Smooth muscle cell (in vitro differentiated cells): ENCODE results near the gene SH3YL1. TPM values are rescaled to one million over a fixed set of nuclear protein-coding genes. Genes with fewer than 3 reads are reported as not detected.

Experiments used
- DNase-seq: peaks from one replicate; lab custom pipeline; 2025; ENCODE audit not compliant: unreplicated experiment; lab: John Stamatoyannopoulos, UW
- H2AFZ ChIP-seq: fragments of 200-600 bp; sonication (generic); 2 replicates; pipeline ENCODE4 v1.6.0; 2016; ENCODE audit warnings: antibody characterized with exemption, low read depth, mild to moderate bottlenecking
- H3F3A ChIP-seq: fragments of 200-600 bp; sonication (generic); 2 replicates; pipeline ENCODE4 v1.6.0; 2017; ENCODE audit warnings: antibody characterized with exemption, low read depth
- H3K27ac ChIP-seq: fragments of 200-600 bp; sonication (generic); 2 replicates; pipeline ENCODE4 v1.5.1; 2016; ENCODE audit warnings: low read depth, mild to moderate bottlenecking
- H3K27me3 ChIP-seq: fragments of 200-600 bp; sonication (generic); 2 replicates; pipeline ENCODE4 v1.6.1; 2016; ENCODE audit warnings: low read depth, mild to moderate bottlenecking
- H3K36me3 ChIP-seq: fragments of 200-600 bp; sonication (generic); 2 replicates; pipeline ENCODE4 v1.5.1; 2016; ENCODE audit warnings: low read depth
- H3K4me1 ChIP-seq: fragments of 200-600 bp; sonication (generic); 2 replicates; pipeline ENCODE4 v1.5.1; 2016; ENCODE audit warnings: low read depth
- H3K4me2 ChIP-seq: fragments of 200-600 bp; sonication (generic); 2 replicates; pipeline ENCODE4 v1.6.0; 2016; ENCODE audit warnings: mild to moderate bottlenecking
- H3K4me3 ChIP-seq: fragments of 200-600 bp; sonication (generic); 2 replicates; pipeline ENCODE4 v1.5.1; 2016; ENCODE audit warnings: mild to moderate bottlenecking
- H3K79me2 ChIP-seq: fragments of 200-600 bp; sonication (generic); 2 replicates; pipeline ENCODE4 v1.6.0; 2016; ENCODE audit warnings: low read depth, mild to moderate bottlenecking
- H3K9ac ChIP-seq: fragments of 200-600 bp; sonication (generic); 2 replicates; pipeline ENCODE4 v1.6.0; 2016; ENCODE audit warnings: low read depth
- H3K9me3 ChIP-seq: fragments of 200-600 bp; sonication (generic); replicated peaks from 2 replicates; pipeline ENCODE4 v1.5.1; 2016; ENCODE audit warnings: low read depth
- H4K20me1 ChIP-seq: fragments of 200-600 bp; sonication (generic); 2 replicates; pipeline ENCODE4 v1.6.0; 2016; ENCODE audit warnings: low read depth
- WGBS: methylation state at CpG from one replicate; pipeline ENCODE4 v1.1.7; 2016; ENCODE audit warnings: low lambda C conversion rate; 5-methylcytosine and 5-hydroxymethylcytosine counted together
- polyA plus RNA-seq: library from polyadenylated mRNA; unstranded; fragments of >200 nt; fragmentation: Nextera tagmentation; extraction: Ambion mirVana; gene quantifications from 2 replicates; pipeline ENCODE4 v1.2.1, GENCODE V29; 2016
- total RNA-seq: library from RNA; depleted of rRNA; stranded (reverse); fragments of >200 nt; gene quantifications from 2 replicates; pipeline ENCODE4 v1.2.3, GENCODE V29; 2014
- TF ChIP-seq, protein P1 (sequence below): fragments of 200-600 bp; sonication (generic); IDR thresholded peaks from 2 replicates; pipeline ENCODE4 v1.5.1; 2017; ENCODE audit warnings: borderline replicate concordance, mild to moderate bottlenecking, antibody characterized with exemption; ENCODE audit not compliant: insufficient read depth, poor library complexity, severe bottlenecking

Gene SH3YL1
- total and polyA plus RNA-seq, 2 experiments from 2014 or later = 12.1 to 42.8 TPM

DNA sequence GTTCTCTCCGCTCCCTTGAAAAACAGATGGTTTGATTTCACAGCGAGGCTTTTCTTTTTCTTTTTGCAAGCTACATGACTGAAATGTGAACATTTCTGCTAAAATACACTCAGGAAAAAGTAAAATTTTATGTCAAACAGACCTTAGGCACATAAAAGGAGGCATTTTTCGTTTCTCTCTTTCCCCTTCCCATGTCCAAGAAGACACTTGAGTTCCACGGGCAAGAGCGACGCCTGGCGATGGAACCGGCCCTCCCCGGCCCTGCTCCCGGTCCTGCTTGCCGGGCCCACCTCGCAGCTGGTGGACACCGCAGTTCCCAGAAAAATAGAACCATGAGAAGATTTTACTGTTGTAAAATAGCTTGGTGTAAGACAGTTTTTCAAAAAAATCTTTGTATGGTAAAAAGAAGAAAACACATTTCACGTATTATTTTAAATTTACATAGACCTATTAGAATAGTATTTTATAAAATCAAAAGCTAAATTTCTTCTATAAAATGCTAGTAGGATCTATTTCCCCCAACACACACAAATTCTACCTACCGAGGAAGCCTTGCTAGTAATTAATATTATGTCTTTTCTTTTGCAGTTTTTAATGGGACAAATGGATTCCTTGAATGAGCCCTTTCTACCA, 26.4 kb upstream of the SH3YL1 start:
- H3K9ac ChIP-seq = no peak overlapping the region
- peaks cover 70% of the 10 kb centered on the region for H3K27me3 ChIP-seq
- TF ChIP-seq, protein P1, sequence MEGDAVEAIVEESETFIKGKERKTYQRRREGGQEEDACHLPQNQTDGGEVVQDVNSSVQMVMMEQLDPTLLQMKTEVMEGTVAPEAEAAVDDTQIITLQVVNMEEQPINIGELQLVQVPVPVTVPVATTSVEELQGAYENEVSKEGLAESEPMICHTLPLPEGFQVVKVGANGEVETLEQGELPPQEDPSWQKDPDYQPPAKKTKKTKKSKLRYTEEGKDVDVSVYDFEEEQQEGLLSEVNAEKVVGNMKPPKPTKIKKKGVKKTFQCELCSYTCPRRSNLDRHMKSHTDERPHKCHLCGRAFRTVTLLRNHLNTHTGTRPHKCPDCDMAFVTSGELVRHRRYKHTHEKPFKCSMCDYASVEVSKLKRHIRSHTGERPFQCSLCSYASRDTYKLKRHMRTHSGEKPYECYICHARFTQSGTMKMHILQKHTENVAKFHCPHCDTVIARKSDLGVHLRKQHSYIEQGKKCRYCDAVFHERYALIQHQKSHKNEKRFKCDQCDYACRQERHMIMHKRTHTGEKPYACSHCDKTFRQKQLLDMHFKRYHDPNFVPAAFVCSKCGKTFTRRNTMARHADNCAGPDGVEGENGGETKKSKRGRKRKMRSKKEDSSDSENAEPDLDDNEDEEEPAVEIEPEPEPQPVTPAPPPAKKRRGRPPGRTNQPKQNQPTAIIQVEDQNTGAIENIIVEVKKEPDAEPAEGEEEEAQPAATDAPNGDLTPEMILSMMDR = peak; percentile 74
- H3K79me2 ChIP-seq = no peaks in the 10 kb centered on the region
- peaks cover 8% of the 10 kb centered on the region for H3F3A ChIP-seq
- H3K27ac ChIP-seq = no peak overlapping the region
- peak overlapping the region; percentile 95 for H3K4me2 ChIP-seq
- H3K4me3 ChIP-seq = peak overlapping the region; percentile 65
- DNase-seq = peak; percentile 12
- no peaks in the 10 kb centered on the region for H3K36me3 ChIP-seq
- peaks cover 16% of the 10 kb centered on the region for H3K4me1 ChIP-seq
- H4K20me1 ChIP-seq = peaks cover 22% of the 10 kb centered on the region
- 6% methylated on average over 15 of the region's 15 CpGs for WGBS
- H2AFZ ChIP-seq = peak overlapping the region; percentile 57
- H3K9me3 ChIP-seq = no peaks in the 10 kb centered on the region

DNA sequence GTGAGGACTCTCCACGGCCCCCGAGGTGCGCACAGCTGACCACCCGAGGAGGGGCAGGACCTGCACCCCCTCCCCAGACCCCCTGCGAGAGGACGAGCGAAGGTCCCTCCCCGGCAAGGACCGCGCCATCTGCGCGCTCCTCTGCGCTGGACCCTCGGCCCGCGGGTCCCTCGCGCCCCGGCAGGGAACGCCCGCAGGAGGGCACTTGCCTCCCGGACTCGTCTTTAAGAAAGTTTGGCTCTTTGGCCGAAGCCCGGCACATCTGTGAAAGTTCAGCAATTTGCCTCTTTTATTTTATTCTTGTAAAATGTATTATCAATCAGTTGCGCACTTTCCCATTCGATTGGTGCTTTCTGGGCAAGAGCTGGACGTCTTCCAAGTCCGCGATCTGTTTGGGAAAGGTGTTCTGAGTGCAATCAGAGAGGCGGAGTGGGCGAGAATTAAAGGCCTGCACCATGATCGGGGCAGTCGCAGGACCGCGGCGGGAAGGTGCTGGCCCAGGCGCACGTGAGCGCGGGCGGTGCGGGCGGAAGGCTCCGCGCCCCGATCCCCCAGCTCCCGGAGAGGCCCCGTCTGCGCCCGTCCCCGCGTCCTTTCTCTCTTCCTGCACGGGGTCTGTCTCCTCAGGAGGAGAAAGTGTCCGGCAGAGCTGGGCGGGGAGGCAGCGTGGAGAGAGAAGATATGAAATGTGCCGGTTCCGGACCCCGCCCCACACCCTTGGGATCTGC, 25.7 kb upstream of the SH3YL1 start:
- Histone ChIP-seq H3K36me3 (no peaks in the 10 kb centered on the region), H3K27ac (no peak overlapping the region), H3K4me1 (peaks cover 16% of the 10 kb centered on the region), H3K4me3 (peak overlapping the region; percentile 65), H3K27me3 (peaks cover 76% of the 10 kb centered on the region), H3K9ac (no peak overlapping the region), H3K9me3 (no peaks in the 10 kb centered on the region), H3K4me2 (peak overlapping the region; percentile 95), H3F3A (peaks cover 8% of the 10 kb centered on the region), H3K79me2 (no peaks in the 10 kb centered on the region), H4K20me1 (peaks cover 29% of the 10 kb centered on the region), H2AFZ (peak overlapping the region; percentile 57)
- no peak for DNase-seq
- TF ChIP-seq, protein P1 = no peak
- 2% methylated on average over 56 of the region's 60 CpGs for WGBS

DNA sequence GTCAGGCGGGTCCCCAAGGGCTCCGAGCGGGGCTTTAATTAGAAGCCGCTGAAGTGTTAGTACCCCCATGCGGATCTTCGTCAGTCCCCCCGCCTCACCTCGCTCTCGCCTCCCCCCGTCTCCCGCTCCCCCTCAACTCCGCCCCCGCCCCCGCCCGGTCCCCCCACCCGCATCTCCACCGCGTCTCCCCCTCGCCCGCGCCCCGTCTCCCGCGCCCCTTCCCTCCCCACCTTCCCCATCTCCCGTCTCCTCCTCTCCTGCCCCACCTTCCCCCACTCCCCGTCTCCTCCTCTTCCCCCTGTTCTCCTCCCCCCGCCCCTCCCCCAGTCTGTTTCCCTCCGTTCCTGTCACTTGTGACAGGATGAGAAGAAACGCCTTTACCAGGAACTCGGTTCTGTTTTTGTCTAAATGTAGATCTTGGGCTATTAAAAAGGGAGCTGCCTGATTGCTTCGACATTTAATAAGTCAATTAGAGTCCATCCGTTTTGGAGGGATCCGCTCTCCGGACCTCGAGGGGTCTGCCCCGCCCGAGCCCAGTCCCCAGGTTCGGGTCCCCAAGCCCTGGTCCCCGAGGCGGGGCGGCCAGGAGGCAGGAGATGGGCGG, 25.0 kb upstream of the SH3YL1 start:
- TF ChIP-seq, protein P1 = no peak
- Histone ChIP-seq H3K4me1 (peaks cover 22% of the 10 kb centered on the region), H3K9ac (no peak overlapping the region), H3K4me3 (peak overlapping the region; percentile 68), H4K20me1 (peaks cover 35% of the 10 kb centered on the region), H3K79me2 (no peaks in the 10 kb centered on the region), H3K27me3 (peaks cover 79% of the 10 kb centered on the region), H2AFZ (no peak overlapping the region), H3K4me2 (peak overlapping the region; percentile 98), H3K9me3 (no peaks in the 10 kb centered on the region), H3K36me3 (no peaks in the 10 kb centered on the region), H3K27ac (no peak overlapping the region), H3F3A (peaks cover 8% of the 10 kb centered on the region)
- DNase-seq = no peak
- 3% methylated on average over 10 of the region's 42 CpGs for WGBS
